Panc1 (cell line): ENCODE results near the gene ABTB2. TPM values are rescaled to one million over a fixed set of nuclear protein-coding genes. Genes with fewer than 3 reads are reported as not detected.

Source experiments
- ATAC-seq: fragments of 200-7000 bp; cut with Tn5 transposase; 2 replicates; pipeline ENCODE4 v1.9.1; 2020; ENCODE audit warnings: mild to moderate bottlenecking, moderate library complexity
- BruUV-seq: library from RNA; stranded (reverse); fragments of 400-500 nt; replicated peaks from 2 replicates; lab custom pipeline; 2021; lab: Mats Ljungman, UMichigan
- CTCF ChIA-PET: fragments of 300-600 bp; sonication (Branson Sonifier 250); formaldehyde crosslinking; loops from one replicate; lab custom pipeline; 2022; ENCODE audit warnings: antibody characterized with exemption; lab: Charles Lee
- POLR2A ChIA-PET: fragments of 300-600 bp; sonication (Branson Sonifier 250); formaldehyde crosslinking; loops from one replicate; lab custom pipeline; 2022; ENCODE audit warnings: antibody characterized with exemption; lab: Charles Lee
- DNase-seq: peaks from one replicate; pipeline ENCODE4 v3.0.0-alpha.2; 2010; ENCODE audit warnings: low read depth, low spot score
- H3K27ac ChIP-seq: 2 replicates; pipeline ENCODE4 v1.5.1; 2011; ENCODE audit warnings: mild to moderate bottlenecking, low read length, inconsistent platforms
- H3K27me3 ChIP-seq: fragments of 200-500 bp; sonication (Bioruptor generic); 2 replicates; pipeline ENCODE4 v1.6.0; 2014; ENCODE audit warnings: low read length, inconsistent platforms; ENCODE audit not compliant: control insufficient read depth, insufficient read depth
- H3K36me3 ChIP-seq: fragments of 200-500 bp; sonication (Bioruptor generic); 2 replicates; pipeline ENCODE4 v1.5.1; 2014; ENCODE audit warnings: inconsistent platforms, mild to moderate bottlenecking, low read length, moderate library complexity; ENCODE audit not compliant: control insufficient read depth, insufficient read depth
- H3K4me1 ChIP-seq: 2 replicates; pipeline ENCODE4 v1.5.1; 2011; ENCODE audit warnings: inconsistent platforms, mild to moderate bottlenecking, low read length, moderate library complexity; ENCODE audit not compliant: control insufficient read depth, insufficient read depth
- H3K4me3 ChIP-seq, 2 experiments: 2 replicates each; pipeline ENCODE4 v1.5.1; 2011 to 2012; ENCODE audit warnings: low read depth in 2 of 2, low read length in 2 of 2, mild to moderate bottlenecking in 2 of 2, inconsistent platforms in 1 of 2, moderate library complexity in 1 of 2
- H3K9me3 ChIP-seq: fragments of 200-500 bp; sonication (Bioruptor generic); 2 replicates; pipeline ENCODE4 v1.5.1; 2014; ENCODE audit warnings: low read depth, mild to moderate bottlenecking, inconsistent platforms, low read length, moderate library complexity; ENCODE audit not compliant: control insufficient read depth, insufficient read depth
- CTCF ChIP-seq: fragments of 450-650 bp; IDR thresholded peaks from 2 replicates; pipeline ENCODE4 v1.5.1; 2017; ENCODE audit warnings: mild to moderate bottlenecking
- POLR2AphosphoS5 ChIP-seq: IDR thresholded peaks from 2 replicates; pipeline ENCODE4 v1.6.1; 2012; ENCODE audit warnings: mild to moderate bottlenecking, low read depth, low read length, moderate library complexity
- REST ChIP-seq, 2 experiments: IDR thresholded peaks; 2 replicates each; pipeline ENCODE4 v1.6.1; 2011 to 2012; ENCODE audit warnings: low read depth in 2 of 2, control low read depth in 1 of 2, low read length in 1 of 2, mild to moderate bottlenecking in 1 of 2, moderate library complexity in 1 of 2; ENCODE audit not compliant: insufficient read depth in 1 of 2
- SIN3A ChIP-seq: IDR thresholded peaks from 2 replicates; pipeline ENCODE4 v1.6.1; 2012; ENCODE audit warnings: low read depth, mild to moderate bottlenecking, low read length, moderate library complexity, borderline replicate concordance; ENCODE audit not compliant: insufficient read depth
- TCF7L2 ChIP-seq: IDR thresholded peaks from 2 replicates; pipeline ENCODE4 v1.6.1; 2011; ENCODE audit warnings: mild to moderate bottlenecking, low read depth, low read length, inconsistent platforms
- in situ Hi-C: cut with HindIII; loops from 2 replicates; pipeline ENCODE4 v1.10.0; 2016; ENCODE audit warnings: low sequenced_read_pairs, low pct_unique_long_range_greater_than_20kb
- intact Hi-C: fragments of 100-400 bp; cut with micrococcal nuclease; formaldehyde crosslinking; loops from one replicate; pipeline ENCODE4 v1.10.0; 2022; ENCODE audit not compliant: unreplicated experiment
- total RNA-seq: library from RNA; stranded (reverse); gene quantifications from one replicate; pipeline ENCODE4 v1.2.1, GENCODE V29; 2021; ENCODE audit not compliant: unreplicated experiment

ABTB2 gene
- total RNA-seq, 1 experiment from 2014 or later: 22.7 TPM

GRCh38 chr11:34379539-34379938 lies 21.7 kb upstream of the ABTB2 start:
- no TSS peak for BruUV-seq
- Histone ChIP-seq H3K27me3 (no peaks in the 10 kb centered on the region), H3K4me1 (peaks cover 16% of the 10 kb centered on the region), H3K4me3 (no peak overlapping the region), H3K36me3 (no peaks in the 10 kb centered on the region), H3K27ac (peak overlapping the region; percentile 79), H3K9me3 (peaks cover 36% of the 10 kb centered on the region; the same call in 1 of the 2 replicates)
- no peak for TF ChIP-seq TCF7L2
- no peak for TF ChIP-seq SIN3A
- TF ChIP-seq POLR2AphosphoS5: no peak
- TF ChIP-seq REST (IDR thresholded peaks at IDR 0.05; ENCODE audit: insufficient read depth in 1 of 2, low read depth in 2 of 2, low read length in 1 of 2): no peak
- no peak for TF ChIP-seq CTCF
- ChIA-PET POLR2A (interaction anchor here (0.6 kb wide), 1 partner anchor 189 kb away, joined by 3 read pairs; no protein-coding TSS in a partner anchor), CTCF (interaction anchor here (0.6 to 1.0 kb wide), 7 partner anchors 13 to 1571 kb away, joined by 4 to 24 read pairs (median 6); no protein-coding TSS in a partner anchor)
- in situ Hi-C loops (no loop called here), intact Hi-C loops (no loop called here)
- ATAC-seq: peak; percentile 74; the same call in 1 of the 2 replicates
- DNase-seq: no peak

GRCh38 chr11:34379079-34379478 lies 21.3 kb upstream of the ABTB2 start:
- H3K4me1 ChIP-seq: peaks cover 16% of the 10 kb centered on the region
- intact Hi-C loops (no loop called here), in situ Hi-C loops (no loop called here)
- CTCF ChIA-PET: interaction anchor here (0.6 to 1.0 kb wide), 6 partner anchors 12 to 1570 kb away, joined by 4 to 24 read pairs (median 7); no protein-coding TSS in a partner anchor
- peak overlapping the region; percentile 79 for H3K27ac ChIP-seq
- H3K27me3 ChIP-seq: no peaks in the 10 kb centered on the region
- H3K4me3 ChIP-seq: no peak overlapping the region; a peak in 1 of 4 replicates
- peaks cover 36% of the 10 kb centered on the region; the same call in 1 of the 2 replicates for H3K9me3 ChIP-seq
- POLR2A ChIA-PET: interaction anchor here (0.6 kb wide), 1 partner anchor 189 kb away, joined by 3 read pairs; no protein-coding TSS in a partner anchor
- no peak for DNase-seq
- no peaks in the 10 kb centered on the region for H3K36me3 ChIP-seq
- no TSS peak for BruUV-seq
- ATAC-seq: peak; percentile 93
- TF ChIP-seq POLR2AphosphoS5 (peak; percentile 71; the same call in 1 of the 2 replicates), TCF7L2 (peak; percentile 94), REST (IDR thresholded peaks at IDR 0.05; ENCODE audit: insufficient read depth in 1 of 2, low read depth in 2 of 2, low read length in 1 of 2) (0 out of 4 replicates have a peak, but pooled peaks of 1 of the 2 experiments have one; percentile 20), CTCF (no peak), SIN3A (no peak)
